ENCODE data around the gene FBXW7.

The FBXW7 gene

GRCh38 chr4:152316969-152317368 lies 218.9 kb downstream of the FBXW7 start:
- H3K4me3 ChIP-seq (ENCODE audit: low read length in 2 of 2): no peak overlapping the region
- no peak overlapping the region for H3K9ac ChIP-seq (ENCODE audit: low read depth in 1 of 2, low read length in 2 of 2)
- H3K9me3 ChIP-seq (ENCODE audit: control insufficient read depth in 2 of 2, low read length in 2 of 2): no peaks in the 10 kb centered on the region
- no peak overlapping the region for H3K27ac ChIP-seq (ENCODE audit: low read depth in 2 of 2, low read length in 2 of 2)
- no peaks in the 10 kb centered on the region for H3K4me1 ChIP-seq (ENCODE audit: control insufficient read depth in 2 of 2, insufficient read depth in 2 of 2, low read length in 2 of 2)
- H3K36me3 ChIP-seq (ENCODE audit: control insufficient read depth in 2 of 2, insufficient read depth in 2 of 2, low read length in 2 of 2): peaks cover 2 to 3% of the 10 kb centered on the region in 2 donors
- H3K27me3 ChIP-seq (ENCODE audit: control insufficient read depth in 2 of 2, insufficient read depth in 2 of 2, low read length in 2 of 2): no peaks in the 10 kb centered on the region

- Histone ChIP-seq H3K36me3 (ENCODE audit: control insufficient read depth in 2 of 2, insufficient read depth in 2 of 2, low read length in 2 of 2) (no peaks in the 10 kb centered on the region), H3K9me3 (ENCODE audit: control insufficient read depth in 2 of 2, low read length in 2 of 2) (no peaks in the 10 kb centered on the region), H3K9ac (ENCODE audit: low read depth in 1 of 2, low read length in 2 of 2) (no peak overlapping the region), H3K4me1 (ENCODE audit: control insufficient read depth in 2 of 2, insufficient read depth in 2 of 2, low read length in 2 of 2) (no peaks in the 10 kb centered on the region), H3K27me3 (ENCODE audit: control insufficient read depth in 2 of 2, insufficient read depth in 2 of 2, low read length in 2 of 2) (no peaks in the 10 kb centered on the region), H3K4me3 (ENCODE audit: low read length in 2 of 2) (no peak overlapping the region), H3K27ac (ENCODE audit: low read depth in 2 of 2, low read length in 2 of 2) (no peak overlapping the region)
Observed at GRCh38 chr4:152310257-152310656, 225.6 kb downstream of the FBXW7 start.

- no peak overlapping the region for H3K9ac ChIP-seq (ENCODE audit: low read depth in 1 of 2, low read length in 2 of 2)
- H3K36me3 ChIP-seq (ENCODE audit: control insufficient read depth in 2 of 2, insufficient read depth in 2 of 2, low read length in 2 of 2): no peaks in the 10 kb centered on the region
- H3K27ac ChIP-seq (ENCODE audit: low read depth in 2 of 2, low read length in 2 of 2): no peak overlapping the region
- H3K9me3 ChIP-seq (ENCODE audit: control insufficient read depth in 2 of 2, low read length in 2 of 2): no peaks in the 10 kb centered on the region
- no peaks in the 10 kb centered on the region for H3K4me1 ChIP-seq (ENCODE audit: control insufficient read depth in 2 of 2, insufficient read depth in 2 of 2, low read length in 2 of 2)
- no peaks in the 10 kb centered on the region for H3K27me3 ChIP-seq (ENCODE audit: control insufficient read depth in 2 of 2, insufficient read depth in 2 of 2, low read length in 2 of 2)
- H3K4me3 ChIP-seq (ENCODE audit: low read length in 2 of 2): no peak overlapping the region
Observed at GRCh38 chr4:152309418-152309817, 226.5 kb downstream of the FBXW7 start.

- Histone ChIP-seq H3K27me3 (ENCODE audit: control insufficient read depth in 2 of 2, insufficient read depth in 2 of 2, low read length in 2 of 2) (no peaks in the 10 kb centered on the region), H3K9ac (ENCODE audit: low read depth in 1 of 2, low read length in 2 of 2) (no peak overlapping the region), H3K36me3 (ENCODE audit: control insufficient read depth in 2 of 2, insufficient read depth in 2 of 2, low read length in 2 of 2) (no peaks in the 10 kb centered on the region), H3K27ac (ENCODE audit: low read depth in 2 of 2, low read length in 2 of 2) (no peak overlapping the region), H3K4me3 (ENCODE audit: low read length in 2 of 2) (no peak overlapping the region), H3K9me3 (ENCODE audit: control insufficient read depth in 2 of 2, low read length in 2 of 2) (no peaks in the 10 kb centered on the region), H3K4me1 (ENCODE audit: control insufficient read depth in 2 of 2, insufficient read depth in 2 of 2, low read length in 2 of 2) (no peaks in the 10 kb centered on the region)
Observed at GRCh38 chr4:152308951-152309350, 226.9 kb downstream of the FBXW7 start.

- Histone ChIP-seq H3K27me3 (ENCODE audit: control insufficient read depth in 2 of 2, insufficient read depth in 2 of 2, low read length in 2 of 2) (no peaks in the 10 kb centered on the region), H3K4me3 (ENCODE audit: low read length in 2 of 2) (no peak overlapping the region), H3K27ac (ENCODE audit: low read depth in 2 of 2, low read length in 2 of 2) (no peak overlapping the region), H3K9me3 (ENCODE audit: control insufficient read depth in 2 of 2, low read length in 2 of 2) (no peaks in the 10 kb centered on the region), H3K36me3 (ENCODE audit: control insufficient read depth in 2 of 2, insufficient read depth in 2 of 2, low read length in 2 of 2) (no peaks in the 10 kb centered on the region), H3K9ac (ENCODE audit: low read depth in 1 of 2, low read length in 2 of 2) (no peak overlapping the region), H3K4me1 (ENCODE audit: control insufficient read depth in 2 of 2, insufficient read depth in 2 of 2, low read length in 2 of 2) (no peaks in the 10 kb centered on the region)
Observed at GRCh38 chr4:152307669-152308068, 228.2 kb downstream of the FBXW7 start.

GRCh38 chr4:152306541-152306940 lies 229.4 kb downstream of the FBXW7 start:
- Histone ChIP-seq H3K4me1 (ENCODE audit: control insufficient read depth in 2 of 2, insufficient read depth in 2 of 2, low read length in 2 of 2) (no peaks in the 10 kb centered on the region), H3K36me3 (ENCODE audit: control insufficient read depth in 2 of 2, insufficient read depth in 2 of 2, low read length in 2 of 2) (no peaks in the 10 kb centered on the region), H3K27ac (ENCODE audit: low read depth in 2 of 2, low read length in 2 of 2) (no peak overlapping the region), H3K4me3 (ENCODE audit: low read length in 2 of 2) (no peak overlapping the region), H3K27me3 (ENCODE audit: control insufficient read depth in 2 of 2, insufficient read depth in 2 of 2, low read length in 2 of 2) (no peaks in the 10 kb centered on the region), H3K9me3 (ENCODE audit: control insufficient read depth in 2 of 2, low read length in 2 of 2) (no peaks in the 10 kb centered on the region), H3K9ac (ENCODE audit: low read depth in 1 of 2, low read length in 2 of 2) (no peak overlapping the region)

GRCh38 chr4:152304220-152304619 lies 231.7 kb downstream of the FBXW7 start:
- Histone ChIP-seq H3K4me1 (ENCODE audit: control insufficient read depth in 2 of 2, insufficient read depth in 2 of 2, low read length in 2 of 2) (no peaks in the 10 kb centered on the region), H3K27ac (ENCODE audit: low read depth in 2 of 2, low read length in 2 of 2) (no peak overlapping the region), H3K27me3 (ENCODE audit: control insufficient read depth in 2 of 2, insufficient read depth in 2 of 2, low read length in 2 of 2) (no peaks in the 10 kb centered on the region), H3K9ac (ENCODE audit: low read depth in 1 of 2, low read length in 2 of 2) (no peak overlapping the region), H3K4me3 (ENCODE audit: low read length in 2 of 2) (no peak overlapping the region), H3K36me3 (ENCODE audit: control insufficient read depth in 2 of 2, insufficient read depth in 2 of 2, low read length in 2 of 2) (no peaks in the 10 kb centered on the region), H3K9me3 (ENCODE audit: control insufficient read depth in 2 of 2, low read length in 2 of 2) (no peaks in the 10 kb centered on the region)

- H3K27ac ChIP-seq (ENCODE audit: low read depth in 2 of 2, low read length in 2 of 2): no peak overlapping the region
- no peaks in the 10 kb centered on the region for H3K4me1 ChIP-seq (ENCODE audit: control insufficient read depth in 2 of 2, insufficient read depth in 2 of 2, low read length in 2 of 2)
- no peaks in the 10 kb centered on the region for H3K27me3 ChIP-seq (ENCODE audit: control insufficient read depth in 2 of 2, insufficient read depth in 2 of 2, low read length in 2 of 2)
- H3K9ac ChIP-seq (ENCODE audit: low read depth in 1 of 2, low read length in 2 of 2): no peak overlapping the region
- H3K36me3 ChIP-seq (ENCODE audit: control insufficient read depth in 2 of 2, insufficient read depth in 2 of 2, low read length in 2 of 2): no peaks in the 10 kb centered on the region
- H3K4me3 ChIP-seq (ENCODE audit: low read length in 2 of 2): no peak overlapping the region
- no peaks in the 10 kb centered on the region for H3K9me3 ChIP-seq (ENCODE audit: control insufficient read depth in 2 of 2, low read length in 2 of 2)
Observed at GRCh38 chr4:152301381-152301780, 234.5 kb downstream of the FBXW7 start.

- H3K9ac ChIP-seq (ENCODE audit: low read depth in 1 of 2, low read length in 2 of 2): no peak overlapping the region
- no peaks in the 10 kb centered on the region for H3K9me3 ChIP-seq (ENCODE audit: control insufficient read depth in 2 of 2, low read length in 2 of 2)
- H3K36me3 ChIP-seq (ENCODE audit: control insufficient read depth in 2 of 2, insufficient read depth in 2 of 2, low read length in 2 of 2): no peaks in the 10 kb centered on the region
- H3K27ac ChIP-seq (ENCODE audit: low read depth in 2 of 2, low read length in 2 of 2): no peak overlapping the region
- no peaks in the 10 kb centered on the region for H3K27me3 ChIP-seq (ENCODE audit: control insufficient read depth in 2 of 2, insufficient read depth in 2 of 2, low read length in 2 of 2)
- H3K4me1 ChIP-seq (ENCODE audit: control insufficient read depth in 2 of 2, insufficient read depth in 2 of 2, low read length in 2 of 2): no peaks in the 10 kb centered on the region
- H3K4me3 ChIP-seq (ENCODE audit: low read length in 2 of 2): no peak overlapping the region
Observed at GRCh38 chr4:152299553-152299952, 236.3 kb downstream of the FBXW7 start.

GRCh38 chr4:152296386-152296785 lies 239.5 kb downstream of the FBXW7 start:
- H3K27me3 ChIP-seq (ENCODE audit: control insufficient read depth in 2 of 2, insufficient read depth in 2 of 2, low read length in 2 of 2): no peaks in the 10 kb centered on the region
- no peak overlapping the region for H3K9ac ChIP-seq (ENCODE audit: low read depth in 1 of 2, low read length in 2 of 2)
- H3K4me1 ChIP-seq (ENCODE audit: control insufficient read depth in 2 of 2, insufficient read depth in 2 of 2, low read length in 2 of 2): no peaks in the 10 kb centered on the region
- no peaks in the 10 kb centered on the region for H3K36me3 ChIP-seq (ENCODE audit: control insufficient read depth in 2 of 2, insufficient read depth in 2 of 2, low read length in 2 of 2)
- no peaks in the 10 kb centered on the region for H3K9me3 ChIP-seq (ENCODE audit: control insufficient read depth in 2 of 2, low read length in 2 of 2)
- H3K27ac ChIP-seq (ENCODE audit: low read depth in 2 of 2, low read length in 2 of 2): no peak overlapping the region
- H3K4me3 ChIP-seq (ENCODE audit: low read length in 2 of 2): no peak overlapping the region

- no peaks in the 10 kb centered on the region for H3K4me1 ChIP-seq (ENCODE audit: control insufficient read depth in 2 of 2, insufficient read depth in 2 of 2, low read length in 2 of 2)
- H3K27me3 ChIP-seq (ENCODE audit: control insufficient read depth in 2 of 2, insufficient read depth in 2 of 2, low read length in 2 of 2): no peaks in the 10 kb centered on the region
- H3K27ac ChIP-seq (ENCODE audit: low read depth in 2 of 2, low read length in 2 of 2): no peak overlapping the region
- no peaks in the 10 kb centered on the region for H3K9me3 ChIP-seq (ENCODE audit: control insufficient read depth in 2 of 2, low read length in 2 of 2)
- H3K4me3 ChIP-seq (ENCODE audit: low read length in 2 of 2): no peak overlapping the region
- H3K36me3 ChIP-seq (ENCODE audit: control insufficient read depth in 2 of 2, insufficient read depth in 2 of 2, low read length in 2 of 2): no peaks in the 10 kb centered on the region
- H3K9ac ChIP-seq (ENCODE audit: low read depth in 1 of 2, low read length in 2 of 2): no peak overlapping the region
Observed at GRCh38 chr4:152294765-152295164, 241.1 kb downstream of the FBXW7 start.

All from mucosa of rectum (tissue), 2 donors.